K562 (cell line): ENCODE results near the gene APOM. TPM values are rescaled to one million over a fixed set of nuclear protein-coding genes. Genes with fewer than 3 reads are reported as not detected.
A peak's percentile ranks its signal among the peaks of the same experiment; 100 is the strongest.

ENCODE experiments used
- ARID2 ChIP-seq: fragments of 450-650 bp; IDR thresholded peaks from 2 replicates; pipeline ENCODE4 v1.6.1; 2017; ENCODE audit warnings: antibody characterized with exemption, mild to moderate bottlenecking
- BRD9 ChIP-seq: fragments of 450-650 bp; IDR thresholded peaks from 2 replicates; pipeline ENCODE4 v1.6.1; 2018; ENCODE audit warnings: low read depth; ENCODE audit not compliant: partially characterized antibody
- CGGBP1 ChIP-seq: fragments of 250-450 bp; sonication (Bioruptor Pico); IDR thresholded peaks from 2 replicates; pipeline ENCODE4 v1.9.0; 2021; ENCODE audit warnings: mild to moderate bottlenecking
- ESRRA ChIP-seq: fragments of 450-650 bp; IDR thresholded peaks from 2 replicates; pipeline ENCODE4 v1.6.1; 2014; ENCODE audit warnings: low read depth, mild to moderate bottlenecking, moderate library complexity, borderline replicate concordance
- GABPA ChIP-seq: fragments of 200-800 bp; sonication (Bioruptor generic); conservative IDR thresholded peaks from 2 replicates; pipeline ENCODE4 v1.6.1; 2016; ENCODE audit warnings: low read depth, missing genetic modification characterization, missing compliant biosample characterization
- GTF2A2 ChIP-seq: IDR thresholded peaks from 2 replicates; pipeline ENCODE4 v1.6.1; 2016; ENCODE audit warnings: mild to moderate bottlenecking, missing genetic modification characterization, missing compliant biosample characterization
- KLF1 ChIP-seq: fragments of 450-650 bp; IDR thresholded peaks from 2 replicates; pipeline ENCODE4 v1.6.1; 2016; ENCODE audit warnings: missing genetic modification characterization, missing compliant biosample characterization
- REST ChIP-seq, 2 experiments: fragments of 450-650 bp; formaldehyde crosslinking in 1 of 2; IDR thresholded peaks; 2 replicates each; pipeline versions ENCODE4 v1.4.0 to v1.6.1; 2014 to 2020; ENCODE audit warnings: mild to moderate bottlenecking in 2 of 2, borderline replicate concordance in 1 of 2, low read depth in 1 of 2
- RFX1 ChIP-seq: fragments of 450-650 bp; IDR thresholded peaks from 2 replicates; pipeline ENCODE4 v1.6.1; 2016; ENCODE audit warnings: mild to moderate bottlenecking, moderate library complexity
- SIN3A ChIP-seq, 2 experiments: fragments of 150-350 bp in 1 of 2; IDR thresholded peaks; 2 replicates each; pipeline ENCODE4 v1.6.1; 2011 to 2016; ENCODE audit warnings: borderline replicate concordance in 2 of 2, low read depth in 2 of 2, low read length in 2 of 2, mild to moderate bottlenecking in 2 of 2, moderate library complexity in 2 of 2; ENCODE audit not compliant: control insufficient read depth in 1 of 2
- SMARCC2 ChIP-seq: fragments of 450-650 bp; IDR thresholded peaks from 2 replicates; pipeline ENCODE4 v1.6.1; 2017; ENCODE audit warnings: antibody characterized with exemption, moderate library complexity, mild to moderate bottlenecking, low read depth
- TCF15 ChIP-seq: fragments of 250-450 bp; sonication (Bioruptor Pico); IDR thresholded peaks from 2 replicates; pipeline ENCODE4 v1.8.0; 2022; ENCODE audit warnings: moderate library complexity, mild to moderate bottlenecking, inconsistent platforms
- TRIM24 ChIP-seq, 2 experiments: fragments of 450-650 bp; IDR thresholded peaks; 2 replicates each; pipeline ENCODE4 v1.6.1; 2016
- ZBTB26 ChIP-seq: fragments of 450-650 bp; formaldehyde crosslinking; IDR thresholded peaks from 2 replicates; pipeline ENCODE4 v1.4.0; 2022; ENCODE audit warnings: missing genetic modification characterization
- ZFX ChIP-seq: sonication (generic); formaldehyde crosslinking; IDR thresholded peaks from 2 replicates; pipeline ENCODE4 v1.8.0; 2022; ENCODE audit warnings: mild to moderate bottlenecking, missing genetic modification reagents, moderate library complexity
- ZKSCAN3 ChIP-seq: fragments of 250-450 bp; sonication (Bioruptor Pico); IDR thresholded peaks from 2 replicates; pipeline ENCODE4 v1.4.0; 2020
- ZNF212 ChIP-seq: fragments of 450-650 bp; formaldehyde crosslinking; IDR thresholded peaks from 2 replicates; pipeline ENCODE4 v1.4.0; 2020; ENCODE audit warnings: mild to moderate bottlenecking
- ZSCAN32 ChIP-seq: fragments of 450-650 bp; formaldehyde crosslinking; IDR thresholded peaks from 2 replicates; pipeline ENCODE4 v1.4.0; 2020; ENCODE audit warnings: mild to moderate bottlenecking, moderate library complexity
- polyA plus RNA-seq, 8 experiments: library from polyadenylated mRNA; depleted of rRNA in 4 of 8; stranded (reverse) in 5 of 8; unstranded in 3 of 8; fragments of >200 nt; fragmentation: Nextera tagmentation in 2 of 8; fragmentation: Illumina TruSeq in 1 of 8; extraction: Ambion mirVana in 2 of 8; extraction: Trizol in 1 of 8; gene quantifications; 2 replicates each; pipeline versions ENCODE4 v1.2.1 to v1.2.3, GENCODE V29; 2011 to 2014; ENCODE audit warnings: inconsistent platforms in 1 of 8, missing spikeins in 1 of 8
- total RNA-seq, 7 experiments: library from RNA; depleted of rRNA in 6 of 7; stranded (reverse); fragments of >200 nt in 6 of 7; fragmentation: Illumina TruSeq in 2 of 7; extraction: Trizol in 2 of 7; gene quantifications; 2 replicates each; pipeline versions ENCODE4 v1.2.1 to v1.2.3, GENCODE V29; 2011 to 2021; ENCODE audit warnings: low replicate concordance in 1 of 7

The APOM gene
- total and polyA plus RNA-seq, 9 of the 15 experiments (the other 6 are each of a cell fraction or from before 2014, with no cell fraction given) = 5.7 to 24.3 (median 10.4) TPM

GRCh38 chr6:31689249-31690110, 33.8 kb downstream of the APOM start (continued):
- TF ChIP-seq REST (IDR thresholded peaks at IDR 0.05; ENCODE audit: borderline replicate concordance) (0 out of 2 replicates have a peak, but pooled peaks have one; percentile 26), REST (CRISPR knock-in tag; IDR thresholded peaks at IDR 0.05; ENCODE audit: low read depth) (no peak; the same call in 1 of the 2 replicates), GABPA (tag) (no peak), KLF1 (tag) (no peak), ZKSCAN3 (CRISPR knock-in tag) (no peak), CGGBP1 (CRISPR knock-in tag) (no peak), ESRRA (0 out of 2 replicates have a peak, but pooled peaks have one; percentile 9), ARID2 (no peak; the same call in 1 of the 2 replicates), ZNF212 (CRISPR knock-in tag) (no peak), RFX1 (no peak), ZBTB26 (CRISPR knock-in tag) (no peak), BRD9 (no peak), TCF15 (no peak), TRIM24 (IDR thresholded peaks at IDR 0.05) (no peak), SIN3A (IDR thresholded peaks at IDR 0.05; ENCODE audit: borderline replicate concordance in 2 of 2, control insufficient read depth in 1 of 2, low read depth in 2 of 2, low read length in 2 of 2) (no peak), SMARCC2 (no peak), ZFX (CRISPR knock-in tag) (no peak), ZSCAN32 (no peak), GTF2A2 (no peak)
